NCI-H1417 (cell line): ENCODE results near the gene SLC12A8.

Source experiments
- DNase-seq, 3 experiments: peaks; one replicate each; lab custom pipeline; 2025; lab: John Stamatoyannopoulos, UW

Gene SLC12A8

GRCh38 chr3:125140011-125140817, 72.3 kb downstream of the SLC12A8 start:
- DNase-seq = no peak

- no peak for DNase-seq
Observed at GRCh38 chr3:125139386-125139785, 73.2 kb downstream of the SLC12A8 start.

GRCh38 chr3:125137358-125138033, 75.1 kb downstream of the SLC12A8 start:
- no peak for DNase-seq

GRCh38 chr3:125136966-125137357, 75.6 kb downstream of the SLC12A8 start:
- no peak for DNase-seq

GRCh38 chr3:125136515-125136914, 76.0 kb downstream of the SLC12A8 start:
- no peak for DNase-seq

- DNase-seq = no peak
Observed at GRCh38 chr3:125134952-125135351, 77.6 kb downstream of the SLC12A8 start.

GRCh38 chr3:125132815-125133214, 79.7 kb downstream of the SLC12A8 start:
- DNase-seq = no peak

GRCh38 chr3:125129512-125129997, 83.0 kb downstream of the SLC12A8 start:
- DNase-seq = peak; percentile 22 to 67 (median 54)

GRCh38 chr3:125128861-125129501, 83.6 kb downstream of the SLC12A8 start:
- no peak for DNase-seq

GRCh38 chr3:125126323-125126722, 86.2 kb downstream of the SLC12A8 start:
- no peak for DNase-seq

- DNase-seq = no peak
Observed at GRCh38 chr3:125125821-125126245, 86.7 kb downstream of the SLC12A8 start.

- DNase-seq = no peak
Observed at GRCh38 chr3:125123451-125124305, 88.9 kb downstream of the SLC12A8 start.

- no peak for DNase-seq
Observed at GRCh38 chr3:125121246-125122010, 91.1 kb downstream of the SLC12A8 start.

GRCh38 chr3:125120379-125121122, 92.0 kb downstream of the SLC12A8 start:
- peak in 2 of 3 experiments; percentile 22 to 57 for DNase-seq

- DNase-seq = no peak
Observed at GRCh38 chr3:125119752-125120378, 92.7 kb downstream of the SLC12A8 start.

- no peak for DNase-seq
Observed at GRCh38 chr3:125118600-125118999, 93.9 kb downstream of the SLC12A8 start.

GRCh38 chr3:125117631-125118191, 94.8 kb downstream of the SLC12A8 start:
- DNase-seq = no peak

GRCh38 chr3:125116311-125117080, 96.1 kb downstream of the SLC12A8 start:
- no peak for DNase-seq

- no peak for DNase-seq
Observed at GRCh38 chr3:125115640-125116039, 96.9 kb downstream of the SLC12A8 start.
